Measurements from ENCODE around the gene PNPLA2. TPM values are rescaled to one million over a fixed set of nuclear protein-coding genes. Genes with fewer than 3 reads are reported as not detected.

Gene PNPLA2
- polyA plus RNA-seq, 3 donors = 26.8 to 321 (median 35.0) TPM

GRCh38 chr11:772429-773390, 46.0 kb upstream of the PNPLA2 start:
- Histone ChIP-seq H3K27ac (ENCODE audit: low read depth in 1 of 2, low read length in 2 of 2) (no peak overlapping the region), H3K4me2 (replicated peaks; ENCODE audit: extremely low read depth, low read length, poor library complexity, severe bottlenecking) (no peak overlapping the region), H3K9ac (ENCODE audit: insufficient read depth, low read length, poor library complexity, severe bottlenecking) (no peak overlapping the region), H3K4me1 (ENCODE audit: control insufficient read depth in 1 of 2, insufficient read depth in 2 of 2, low read length in 2 of 2) (peaks cover 15 to 20% of the 10 kb centered on the region in 2 donors), H4K20me1 (ENCODE audit: insufficient read depth, low read length) (peaks cover 54% of the 10 kb centered on the region), H2AFZ (ENCODE audit: insufficient read depth, low read depth, low read length, poor library complexity, severe bottlenecking) (no peak overlapping the region), H3K79me2 (ENCODE audit: insufficient read depth, low read length) (peaks cover 43% of the 10 kb centered on the region), H3K36me3 (replicated peaks in 1 of 2; ENCODE audit: control insufficient read depth in 1 of 2, insufficient read depth in 2 of 2, low read length in 2 of 2) (peaks cover 41 to 42% of the 10 kb centered on the region in 2 donors), H3K9me3 (replicated peaks in 1 of 2; ENCODE audit: control insufficient read depth in 1 of 2, insufficient read depth in 1 of 2, low read length in 2 of 2) (no peaks in the 10 kb centered on the region), H3K27me3 (ENCODE audit: control insufficient read depth in 2 of 2, insufficient read depth in 2 of 2, low read length in 2 of 2) (no peaks in the 10 kb centered on the region), H3K4me3 (replicated peaks in 1 of 3; ENCODE audit: low read depth in 2 of 3, low read length in 3 of 3) (no peak overlapping the region)
- intact Hi-C loops (cut with micrococcal nuclease) = no loop called here
- Mint-ChIP-seq H3K9me3 (peaks cover 0 to 2% (median 0%) of the 10 kb centered on the region in 7 donors), H3K4me3 (no peak overlapping the region), H3K36me3 (peaks cover 15 to 58% of the 10 kb centered on the region in 2 donors), H3K27ac (peak overlapping the region in 1 of 7 donors; percentile 43), H3K27me3 (ENCODE audit: low read depth in 3 of 3) (peaks cover 0 to 2% (median 0%) of the 10 kb centered on the region in 3 donors), H3K4me1 (peaks cover 16% of the 10 kb centered on the region)
- WGBS (ENCODE audit: insufficient coverage) = 97% methylated on average over 28 of the region's 34 CpGs
- no peak for DNase-seq
- TF ChIP-seq, protein P1, sequence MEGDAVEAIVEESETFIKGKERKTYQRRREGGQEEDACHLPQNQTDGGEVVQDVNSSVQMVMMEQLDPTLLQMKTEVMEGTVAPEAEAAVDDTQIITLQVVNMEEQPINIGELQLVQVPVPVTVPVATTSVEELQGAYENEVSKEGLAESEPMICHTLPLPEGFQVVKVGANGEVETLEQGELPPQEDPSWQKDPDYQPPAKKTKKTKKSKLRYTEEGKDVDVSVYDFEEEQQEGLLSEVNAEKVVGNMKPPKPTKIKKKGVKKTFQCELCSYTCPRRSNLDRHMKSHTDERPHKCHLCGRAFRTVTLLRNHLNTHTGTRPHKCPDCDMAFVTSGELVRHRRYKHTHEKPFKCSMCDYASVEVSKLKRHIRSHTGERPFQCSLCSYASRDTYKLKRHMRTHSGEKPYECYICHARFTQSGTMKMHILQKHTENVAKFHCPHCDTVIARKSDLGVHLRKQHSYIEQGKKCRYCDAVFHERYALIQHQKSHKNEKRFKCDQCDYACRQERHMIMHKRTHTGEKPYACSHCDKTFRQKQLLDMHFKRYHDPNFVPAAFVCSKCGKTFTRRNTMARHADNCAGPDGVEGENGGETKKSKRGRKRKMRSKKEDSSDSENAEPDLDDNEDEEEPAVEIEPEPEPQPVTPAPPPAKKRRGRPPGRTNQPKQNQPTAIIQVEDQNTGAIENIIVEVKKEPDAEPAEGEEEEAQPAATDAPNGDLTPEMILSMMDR (IDR thresholded peaks at IDR 0.05) = no peak

DNA sequence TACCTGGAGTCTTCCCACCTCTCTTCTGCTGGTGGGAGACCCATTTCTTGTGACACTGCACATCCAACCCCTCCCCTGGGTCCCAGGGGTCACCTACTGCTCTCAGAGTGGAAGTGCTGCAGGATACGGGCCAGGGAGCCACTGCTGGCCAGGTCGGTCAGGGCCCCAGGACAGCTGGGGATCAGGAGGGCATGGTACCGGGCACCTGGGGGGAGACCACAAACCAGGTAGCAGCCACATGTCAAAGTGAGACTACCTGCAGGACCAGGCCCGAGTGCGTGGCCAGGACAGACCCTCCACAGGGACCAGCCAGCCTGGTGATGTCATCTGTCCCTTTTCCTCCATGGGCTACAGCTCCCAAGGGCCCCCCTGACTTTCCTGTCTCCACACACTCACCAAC, 45.3 kb upstream of the PNPLA2 start:
- Mint-ChIP-seq H3K27ac (peak overlapping the region in 2 of 7 donors; percentile 15 to 43), H3K4me3 (no peak overlapping the region)

More for the DNA sequence above, 45.3 kb upstream of the PNPLA2 start:
- intact Hi-C loops (cut with micrococcal nuclease) = no loop called here
- H3K27me3 Mint-ChIP-seq (ENCODE audit: low read depth in 3 of 3) = peaks cover 0 to 2% (median 0%) of the 10 kb centered on the region in 3 donors
- H2AFZ ChIP-seq (ENCODE audit: insufficient read depth, low read depth, low read length, poor library complexity, severe bottlenecking) = no peak overlapping the region
- H3K27me3 ChIP-seq (ENCODE audit: control insufficient read depth in 2 of 2, insufficient read depth in 2 of 2, low read length in 2 of 2) = no peaks in the 10 kb centered on the region
- peaks cover 15 to 54% of the 10 kb centered on the region in 2 donors for H3K36me3 Mint-ChIP-seq
- no peak overlapping the region for H3K4me3 ChIP-seq (replicated peaks in 1 of 3; ENCODE audit: low read depth in 2 of 3, low read length in 3 of 3)
- H3K9ac ChIP-seq (ENCODE audit: insufficient read depth, low read length, poor library complexity, severe bottlenecking) = no peak overlapping the region
- TF ChIP-seq, protein P1 (IDR thresholded peaks at IDR 0.05) = no peak
- peaks cover 0 to 2% (median 0%) of the 10 kb centered on the region in 7 donors for H3K9me3 Mint-ChIP-seq
- peaks cover 50% of the 10 kb centered on the region for H3K79me2 ChIP-seq (ENCODE audit: insufficient read depth, low read length)
- peaks cover 23% of the 10 kb centered on the region for H3K4me1 Mint-ChIP-seq
- H3K27ac ChIP-seq (ENCODE audit: low read depth in 1 of 2, low read length in 2 of 2) = no peak overlapping the region
- no peak overlapping the region for H3K4me2 ChIP-seq (replicated peaks; ENCODE audit: extremely low read depth, low read length, poor library complexity, severe bottlenecking)
- DNase-seq = no peak
- peaks cover 23 to 27% of the 10 kb centered on the region in 2 donors for H3K4me1 ChIP-seq (ENCODE audit: control insufficient read depth in 1 of 2, insufficient read depth in 2 of 2, low read length in 2 of 2)
- H3K9me3 ChIP-seq (replicated peaks in 1 of 2; ENCODE audit: control insufficient read depth in 1 of 2, insufficient read depth in 1 of 2, low read length in 2 of 2) = no peaks in the 10 kb centered on the region
- 92% methylated on average over 3 of the region's 5 CpGs for WGBS (ENCODE audit: insufficient coverage)
- H4K20me1 ChIP-seq (ENCODE audit: insufficient read depth, low read length) = peaks cover 53% of the 10 kb centered on the region
- peaks cover 41 to 42% of the 10 kb centered on the region in 2 donors for H3K36me3 ChIP-seq (replicated peaks in 1 of 2; ENCODE audit: control insufficient read depth in 1 of 2, insufficient read depth in 2 of 2, low read length in 2 of 2)
